GM23248 (cell line): Measurements from ENCODE around the gene FAM118A. TPM values are rescaled to one million over a fixed set of nuclear protein-coding genes. Genes with fewer than 3 reads are reported as not detected.
A peak's percentile ranks its signal among the peaks of the same experiment; 100 is the strongest.
"Not testable (repeated sequence)": the region's sequence is repeated elsewhere in the genome, so short reads cannot be mapped to it uniquely, and the experiment has no call there.

Experiments
- DNase-seq: peaks from one replicate; pipeline ENCODE4 v3.0.0-alpha.2; 2015
- H2AFZ ChIP-seq: fragments of 200-600 bp; sonication (generic); 2 replicates; pipeline ENCODE4 v1.6.1; 2016; ENCODE audit warnings: antibody characterized with exemption
- H3F3A ChIP-seq: fragments of 200-600 bp; sonication (generic); 2 replicates; pipeline ENCODE4 v1.6.1; 2016; ENCODE audit warnings: mild to moderate bottlenecking, antibody characterized with exemption, mixed run types; ENCODE audit not compliant: insufficient read depth
- H3K27ac ChIP-seq: fragments of 200-600 bp; sonication (generic); 2 replicates; pipeline ENCODE4 v1.5.1; 2016; ENCODE audit warnings: mild to moderate bottlenecking
- H3K27me3 ChIP-seq: fragments of 200-600 bp; sonication (generic); replicated peaks from 2 replicates; pipeline ENCODE4 v1.6.1; 2016; ENCODE audit warnings: mild to moderate bottlenecking; ENCODE audit not compliant: insufficient read depth
- H3K36me3 ChIP-seq: fragments of 200-600 bp; sonication (generic); 2 replicates; pipeline ENCODE4 v1.6.1; 2016; ENCODE audit warnings: low read depth, mild to moderate bottlenecking
- H3K4me1 ChIP-seq: fragments of 200-600 bp; sonication (generic); 2 replicates; pipeline ENCODE4 v1.6.1; 2016; ENCODE audit warnings: mild to moderate bottlenecking; ENCODE audit not compliant: insufficient read depth
- H3K4me2 ChIP-seq: fragments of 200-600 bp; sonication (generic); one replicate; pipeline ENCODE4 v1.6.1; 2016; ENCODE audit warnings: mild to moderate bottlenecking; ENCODE audit not compliant: unreplicated experiment
- H3K4me3 ChIP-seq: fragments of 200-600 bp; sonication (generic); 2 replicates; pipeline ENCODE4 v1.5.1; 2016; ENCODE audit warnings: mild to moderate bottlenecking
- H3K79me2 ChIP-seq: fragments of 200-600 bp; sonication (generic); 2 replicates; pipeline ENCODE4 v1.6.1; 2016; ENCODE audit warnings: mild to moderate bottlenecking; ENCODE audit not compliant: insufficient read depth
- H3K9ac ChIP-seq: fragments of 200-600 bp; sonication (generic); 2 replicates; pipeline ENCODE4 v1.6.1; 2016; ENCODE audit warnings: mild to moderate bottlenecking
- H3K9me2 ChIP-seq: fragments of 200-600 bp; sonication (generic); 2 replicates; pipeline ENCODE4 v1.6.1; 2016; ENCODE audit warnings: mixed run types, mild to moderate bottlenecking, moderate library complexity; ENCODE audit not compliant: insufficient read depth
- H3K9me3 ChIP-seq: fragments of 200-600 bp; sonication (generic); one replicate; pipeline ENCODE4 v1.6.1; 2017; ENCODE audit warnings: low read depth
- H4K20me1 ChIP-seq: fragments of 200-600 bp; sonication (generic); 2 replicates; pipeline ENCODE4 v1.6.0; 2016; ENCODE audit not compliant: insufficient read depth
- EZH2 ChIP-seq: fragments of 200-600 bp; sonication (generic); IDR thresholded peaks from 2 replicates; pipeline ENCODE4 v1.6.1; 2018; ENCODE audit warnings: antibody characterized with exemption, mild to moderate bottlenecking; ENCODE audit not compliant: insufficient read depth, poor library complexity, severe bottlenecking
- EZH2phosphoT487 ChIP-seq: fragments of 200-600 bp; sonication (generic); IDR thresholded peaks from 2 replicates; pipeline ENCODE4 v1.6.1; 2018; ENCODE audit warnings: antibody characterized with exemption, moderate library complexity, mild to moderate bottlenecking, low read depth; ENCODE audit not compliant: insufficient read depth
- WGBS, 2 experiments: methylation state at CpG; one replicate each; pipeline ENCODE4 v1.1.6; 2015 to 2017; ENCODE audit warnings: low lambda C conversion rate in 2 of 2, low coverage in 1 of 2; ENCODE audit errors: missing lambda C conversion rate in 2 of 2; 5-methylcytosine and 5-hydroxymethylcytosine counted together
- in situ Hi-C: fragments of 300-500 bp; cut with MboI; formaldehyde crosslinking; loops from 2 replicates; pipeline ENCODE4 v1.15.0; 2020
- polyA plus RNA-seq: library from polyadenylated mRNA; unstranded; fragments of >200 nt; fragmentation: Nextera tagmentation; extraction: Ambion mirVana; gene quantifications from 2 replicates; pipeline ENCODE4 v1.2.1, GENCODE V29; 2016
- total RNA-seq: library from RNA; depleted of rRNA; stranded (reverse); fragments of >200 nt; shearing (Covaris generic); gene quantifications from 2 replicates; pipeline ENCODE4 v1.2.3, GENCODE V29; 2014; rRNA removed

The FAM118A gene
- 5.2 and 11.1 TPM in 2 replicates for total RNA-seq
- polyA plus RNA-seq: 8.0 and 8.5 TPM in 2 replicates

DNA sequence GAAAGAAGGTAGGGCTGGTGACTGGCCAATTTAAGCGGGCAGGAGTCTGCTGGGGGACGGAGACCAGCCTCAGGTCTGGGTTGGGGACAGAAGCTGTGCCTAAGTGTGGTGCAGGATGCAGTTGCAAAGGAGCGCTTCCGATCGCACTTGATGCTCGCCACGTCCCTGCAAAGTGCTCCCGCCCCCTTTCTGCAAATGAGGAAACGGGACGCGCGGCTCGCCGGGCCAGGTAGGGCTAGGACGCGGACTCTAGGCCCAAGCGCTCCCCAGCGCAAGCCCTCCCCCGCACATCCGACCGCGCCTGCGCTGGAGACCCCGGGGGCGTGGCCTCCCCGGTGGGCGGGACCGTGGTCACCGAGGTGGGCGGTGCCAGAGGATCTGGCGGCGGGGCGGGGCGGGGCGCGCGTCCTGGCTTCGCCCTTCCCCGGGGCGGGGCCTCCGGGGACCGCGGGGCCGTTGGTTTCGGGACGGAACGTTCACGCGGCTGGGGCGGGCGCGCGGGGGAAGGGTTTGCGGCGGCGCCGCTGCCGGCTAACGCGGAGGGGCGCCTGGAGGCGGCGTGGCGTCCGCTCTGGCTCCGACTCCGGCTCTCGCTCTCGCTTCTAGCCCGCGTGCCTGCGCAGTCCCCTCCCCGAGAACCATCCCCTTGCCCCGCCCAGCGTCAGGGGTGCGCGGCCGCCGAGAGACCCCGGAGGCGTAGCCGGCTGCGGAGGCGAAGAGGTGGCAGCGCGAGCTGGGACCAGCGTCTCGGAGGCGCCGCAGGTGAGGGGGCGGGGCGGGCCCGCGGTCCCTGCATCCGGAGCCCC, at the start of gene FAM118A:
TSS of gene FAM118A (plus strand) at position 513 of the 806 bp plus-strand sequence. CDS start 12,446 bp downstream, outside the sequence.
- Histone ChIP-seq H3F3A (no peaks in the 10 kb centered on the region), H3K9me3 (no peaks in the 10 kb centered on the region), H3K27ac (peak within 1 kb of the TSS; percentile 26), H3K36me3 (no peaks in the 10 kb centered on the region), H3K79me2 (peaks cover 15% of the 10 kb centered on the region), H3K4me2 (peak within 1 kb of the TSS; percentile 96), H3K9me2 (no peaks in the 10 kb centered on the region), H3K27me3 (no peaks in the 10 kb centered on the region), H4K20me1 (no peaks in the 10 kb centered on the region), H3K4me1 (peaks cover 9% of the 10 kb centered on the region), H2AFZ (peak within 1 kb of the TSS; percentile 99), H3K9ac (peak within 1 kb of the TSS; percentile 89), H3K4me3 (peak within 1 kb of the TSS; percentile 84)
- peak; percentile 94 for DNase-seq
- in situ Hi-C loops: no loop called here
- 1 to 3% methylated on average over 9 to 13 of the region's 95 CpGs for WGBS, 2 experiments
- TF ChIP-seq EZH2phosphoT487 (no peak), EZH2 (no peak)

DNA sequence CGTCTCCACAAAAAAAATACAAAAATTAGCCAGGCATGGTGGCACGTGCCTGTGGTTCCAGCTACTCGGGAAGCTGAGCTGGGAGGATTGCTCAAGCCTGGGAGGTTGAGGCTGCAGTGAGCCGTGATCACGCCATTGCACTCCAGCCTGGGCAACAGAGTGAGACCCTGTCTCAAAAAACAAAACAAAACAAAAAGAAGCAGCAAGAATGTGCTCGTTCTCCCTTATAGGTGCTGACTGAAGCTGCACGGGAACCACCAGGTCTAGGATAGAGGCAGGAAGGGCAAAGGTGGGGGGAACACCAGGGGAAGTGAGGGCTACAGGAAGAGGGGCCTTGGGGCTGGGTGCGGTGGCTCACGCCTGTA, 49.4 kb upstream of the FAM118A start:
- H3F3A ChIP-seq, H3K9ac ChIP-seq, in situ Hi-C loops, H2AFZ ChIP-seq, H3K79me2 ChIP-seq, H3K9me2 ChIP-seq, H3K4me1 ChIP-seq, H3K4me3 ChIP-seq, DNase-seq, H3K4me2 ChIP-seq, H3K27ac ChIP-seq, H4K20me1 ChIP-seq, H3K9me3 ChIP-seq, H3K36me3 ChIP-seq, H3K27me3 ChIP-seq: not testable (repeated sequence)
- 85 to 90% methylated on average over 9 of the region's 9 CpGs for WGBS, 2 experiments

DNA sequence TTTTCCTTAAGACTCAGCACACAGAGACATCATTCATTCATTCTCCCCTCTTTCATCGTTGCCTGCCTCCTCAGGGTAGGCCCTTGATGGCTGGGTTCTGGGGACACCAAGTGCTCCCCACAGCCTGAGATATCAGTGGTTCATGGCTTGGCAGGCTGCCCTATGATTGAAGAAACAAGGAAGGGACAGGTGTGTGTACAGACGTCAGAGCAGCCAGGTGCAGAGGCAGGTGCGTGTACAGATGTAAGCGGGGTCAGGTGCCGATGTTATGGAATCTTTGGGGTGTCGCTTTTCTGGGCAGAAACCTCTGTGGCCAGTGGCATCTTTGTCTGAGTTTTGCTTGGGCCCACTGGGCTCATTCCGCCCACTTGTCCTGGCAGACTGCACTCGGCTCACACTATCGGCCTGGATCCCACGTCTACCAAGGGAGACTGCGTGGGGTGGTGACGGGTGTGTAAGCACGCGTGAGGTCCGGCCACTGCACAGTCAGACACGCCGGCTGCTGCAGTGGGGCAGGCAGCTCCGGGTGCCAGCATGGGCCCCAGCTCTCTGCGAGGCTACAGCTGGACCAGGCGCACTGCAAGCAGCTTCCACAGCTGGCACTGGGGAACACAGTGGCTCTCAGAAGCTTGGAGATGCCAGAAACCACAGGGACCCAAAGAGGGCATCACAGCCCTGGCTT, 48.2 kb upstream of the FAM118A start:
- peaks cover 9% of the 10 kb centered on the region; the same call in 1 of the 2 replicates for H3F3A ChIP-seq
- no peak overlapping the region for H2AFZ ChIP-seq
- in situ Hi-C loops: no loop called here
- no peaks in the 10 kb centered on the region for H3K36me3 ChIP-seq
- 92 to 94% methylated on average over 20 of the region's 20 CpGs for WGBS, 2 experiments
- H3K9ac ChIP-seq: no peak overlapping the region
- H3K27me3 ChIP-seq: no peaks in the 10 kb centered on the region
- H3K27ac ChIP-seq: no peak overlapping the region
- H3K79me2 ChIP-seq: no peaks in the 10 kb centered on the region
- TF ChIP-seq EZH2phosphoT487 (no peak), EZH2 (no peak)
- DNase-seq: no peak
- H3K4me1 ChIP-seq: peaks cover 3% of the 10 kb centered on the region
- no peak overlapping the region for H3K4me2 ChIP-seq
- no peak overlapping the region for H3K4me3 ChIP-seq
- H3K9me3 ChIP-seq: no peaks in the 10 kb centered on the region
- H4K20me1 ChIP-seq: no peaks in the 10 kb centered on the region
- no peaks in the 10 kb centered on the region for H3K9me2 ChIP-seq

DNA sequence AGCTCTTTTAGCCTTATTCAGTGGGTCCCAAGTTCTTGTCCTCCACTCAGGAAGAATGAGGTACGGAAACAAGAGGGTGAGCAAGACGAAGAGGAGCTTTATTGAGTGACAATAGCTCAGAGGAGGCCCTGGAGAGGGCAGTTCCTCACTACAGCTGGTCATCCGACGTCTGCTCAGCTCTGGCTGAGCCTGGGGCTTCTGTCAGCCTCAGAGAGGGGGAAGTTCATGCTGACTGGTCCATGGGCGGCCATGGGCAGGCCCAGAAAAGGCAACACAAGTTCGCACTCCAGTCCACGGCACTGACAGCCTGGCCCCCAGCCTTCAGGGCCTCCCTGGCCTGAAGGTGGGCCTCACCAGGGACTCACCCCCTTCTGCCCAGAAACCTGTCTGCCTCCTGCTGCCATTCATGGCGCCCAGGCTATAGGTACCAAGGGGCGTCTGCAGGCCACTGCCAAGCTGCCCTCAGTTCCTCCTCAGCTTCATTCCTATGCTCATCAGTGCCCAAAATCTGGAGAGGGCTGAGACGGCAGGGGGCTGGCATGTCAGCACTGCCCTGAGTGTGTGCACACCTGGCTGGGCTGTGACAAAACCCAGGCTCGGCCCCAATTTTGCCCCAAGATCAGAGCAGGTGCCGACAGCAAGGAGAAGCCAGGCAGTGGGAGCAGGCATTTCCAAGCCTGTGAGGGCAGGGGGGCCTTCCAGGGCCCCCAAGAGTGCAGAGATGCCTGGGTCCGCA, 47.4 kb upstream of the FAM118A start:
- Histone ChIP-seq H3K27me3 (no peaks in the 10 kb centered on the region), H3F3A (peaks cover 9% of the 10 kb centered on the region; the same call in 1 of the 2 replicates), H3K9me2 (no peaks in the 10 kb centered on the region), H3K9me3 (no peaks in the 10 kb centered on the region), H3K27ac (no peak overlapping the region), H3K4me3 (no peak overlapping the region), H4K20me1 (no peaks in the 10 kb centered on the region), H3K4me2 (no peak overlapping the region), H3K79me2 (no peaks in the 10 kb centered on the region), H3K9ac (no peak overlapping the region), H3K4me1 (peaks cover 3% of the 10 kb centered on the region), H3K36me3 (no peaks in the 10 kb centered on the region), H2AFZ (no peak overlapping the region)
- in situ Hi-C loops: no loop called here
- 88 to 89% methylated on average over 13 of the region's 13 CpGs for WGBS, 2 experiments
- DNase-seq: no peak
- TF ChIP-seq EZH2phosphoT487: no peak
- TF ChIP-seq EZH2: no peak
